EL (cell line): ENCODE data around the gene TUBA4A.
"Not testable (repeated sequence)": the region's sequence is repeated elsewhere in the genome, so short reads cannot be mapped to it uniquely, and the experiment has no call there.

Experiments
- DNase-seq: peaks from one replicate; pipeline ENCODE4 v3.0.0-alpha.2; 2016

Gene TUBA4A

GRCh38 chr2:219209236-219210195 is 44.2 kb downstream of the TUBA4A start:
- DNase-seq: no peak

GRCh38 chr2:219207884-219208740 is 45.6 kb downstream of the TUBA4A start:
- peak; percentile 56 for DNase-seq

- no peak for DNase-seq
Observed at GRCh38 chr2:219207134-219207883, 46.4 kb downstream of the TUBA4A start.

GRCh38 chr2:219206328-219207133 is 47.2 kb downstream of the TUBA4A start, which contains the start of gene ZFAND2B:
Gene ZFAND2B, plus strand, starts transcription at chr2:219206782. Its CDS starts 206 bp downstream, at chr2:219206988.
- peak; percentile 93 for DNase-seq

- DNase-seq: no peak
Observed at GRCh38 chr2:219205981-219206327, 47.8 kb downstream of the TUBA4A start.

- DNase-seq: no peak
Observed at GRCh38 chr2:219205165-219205538, 48.6 kb downstream of the TUBA4A start.

- DNase-seq: no peak
Observed at GRCh38 chr2:219204425-219205164, 49.1 kb downstream of the TUBA4A start.

GRCh38 chr2:219201331-219201730 is 52.4 kb downstream of the TUBA4A start:
- not testable (repeated sequence) for DNase-seq

GRCh38 chr2:219200502-219201326 is 53.0 kb downstream of the TUBA4A start:
- DNase-seq: not testable (repeated sequence)
